ENCODE data around the gene CCDC9. TPM values are rescaled to one million over a fixed set of nuclear protein-coding genes. Genes with fewer than 3 reads are reported as not detected.
"Not testable (repeated sequence)": the region's sequence is repeated elsewhere in the genome, so short reads cannot be mapped to it uniquely, and the experiment has no call there.

The CCDC9 gene
- total RNA-seq, 1 donor from 2014 or later = 14.6 TPM

GRCh38 chr19:47261946-47262793 is 5.8 kb downstream of the CCDC9 start:
- ATAC-seq = not testable (repeated sequence)

- ATAC-seq = no peak
These were observed 8.3 kb downstream of the CCDC9 start for GRCh38 chr19:47264629-47265028.

GRCh38 chr19:47266401-47266941 is 10.1 kb downstream of the CCDC9 start:
- no peak for ATAC-seq

- ATAC-seq = no peak
These were observed 11.0 kb downstream of the CCDC9 start for GRCh38 chr19:47267350-47267759.

GRCh38 chr19:47268028-47268427 is 11.7 kb downstream of the CCDC9 start:
- ATAC-seq = no peak

- ATAC-seq = no peak
These were observed 13.3 kb downstream of the CCDC9 start for GRCh38 chr19:47269596-47269995.

- no peak for ATAC-seq
These were observed 14.1 kb downstream of the CCDC9 start for GRCh38 chr19:47270408-47270807.

GRCh38 chr19:47271949-47272348 is 15.6 kb downstream of the CCDC9 start:
- no peak for ATAC-seq

GRCh38 chr19:47272448-47273312 is 16.4 kb downstream of the CCDC9 start:
- ATAC-seq = no peak

- ATAC-seq = peak; percentile 80
These were observed 17.2 kb downstream of the CCDC9 start for GRCh38 chr19:47273313-47274070.

GRCh38 chr19:47274071-47274890 is 18.0 kb downstream of the CCDC9 start, which contains the start of gene INAFM1:
INAFM1 (plus strand) TSS chr19:47274885; CDS start chr19:47274920, 35 bp downstream.
- ATAC-seq = peak; percentile 88

- peak; percentile 6 for ATAC-seq
These were observed 18.8 kb downstream of the CCDC9 start for GRCh38 chr19:47274891-47275761.

GRCh38 chr19:47275791-47276461 is 19.6 kb downstream of the CCDC9 start:
- ATAC-seq = no peak

GRCh38 chr19:47276513-47276912 is 20.2 kb downstream of the CCDC9 start:
- ATAC-seq = not testable (repeated sequence)

GRCh38 chr19:47280183-47280797 is 24.0 kb downstream of the CCDC9 start:
- peak; percentile 3 for ATAC-seq

- ATAC-seq = no peak
These were observed 27.2 kb downstream of the CCDC9 start for GRCh38 chr19:47283405-47284059.

GRCh38 chr19:47284324-47284899 is 28.1 kb downstream of the CCDC9 start:
- peak; percentile 9 for ATAC-seq

GRCh38 chr19:47296036-47296435 is 39.7 kb downstream of the CCDC9 start:
- ATAC-seq = peak; percentile 88

Data from esophagus mucosa (tissue), 1 donor.